GM21619 (cell line): Measurements from ENCODE around the gene LMF1.

Experiments
- ATAC-seq: cut with Tn5 transposase; IDR thresholded peaks from one replicate; pipeline ENCODE4 v1.9.1; 2021; ENCODE audit not compliant: unreplicated experiment

LMF1 gene

DNA sequence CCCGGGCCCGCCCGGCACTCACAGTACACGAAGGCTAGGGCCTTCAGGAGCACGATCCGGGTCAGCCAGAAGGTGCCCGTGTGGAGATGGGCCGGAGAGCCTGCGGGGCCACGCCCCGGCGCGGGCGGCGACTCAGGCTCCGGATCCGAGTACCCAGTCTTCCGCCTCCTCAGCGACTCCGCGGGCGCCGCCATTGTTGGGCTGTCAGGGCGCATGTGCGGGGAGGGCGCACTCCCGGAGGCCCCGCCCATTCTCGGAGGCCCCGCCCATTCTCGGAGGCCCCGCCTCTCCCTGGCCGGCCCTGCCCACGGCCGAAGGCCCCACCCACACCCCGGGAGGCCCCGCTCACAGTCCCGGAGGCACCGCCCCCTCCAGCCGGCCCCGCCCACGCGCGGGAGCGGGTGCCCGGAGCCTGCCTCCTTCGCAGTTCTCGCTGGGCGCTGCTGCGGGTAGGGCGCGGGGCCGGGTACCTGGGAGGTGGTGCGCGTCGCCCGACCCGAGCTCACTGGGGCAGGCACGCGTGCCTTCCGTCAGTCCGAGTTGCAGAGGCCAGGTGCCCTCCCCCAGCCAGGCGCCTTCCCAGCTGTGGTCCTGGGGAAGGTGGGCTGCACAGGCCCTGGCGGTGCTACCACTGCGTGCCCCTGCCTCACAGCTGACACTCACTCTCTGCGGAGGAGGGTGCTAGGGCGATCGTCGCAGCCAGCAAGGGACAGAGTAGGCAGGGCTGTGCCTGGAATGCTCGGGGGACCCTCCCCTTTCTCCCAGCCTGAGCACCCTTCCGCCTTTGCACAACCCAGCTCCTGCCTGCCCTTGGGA, at the start of gene LMF1:
LMF1 (minus strand) TSS at position 219 of the 816 bp plus-strand sequence; CDS start at position 215, 4 bp downstream.
- peak; percentile 69 for ATAC-seq

DNA sequence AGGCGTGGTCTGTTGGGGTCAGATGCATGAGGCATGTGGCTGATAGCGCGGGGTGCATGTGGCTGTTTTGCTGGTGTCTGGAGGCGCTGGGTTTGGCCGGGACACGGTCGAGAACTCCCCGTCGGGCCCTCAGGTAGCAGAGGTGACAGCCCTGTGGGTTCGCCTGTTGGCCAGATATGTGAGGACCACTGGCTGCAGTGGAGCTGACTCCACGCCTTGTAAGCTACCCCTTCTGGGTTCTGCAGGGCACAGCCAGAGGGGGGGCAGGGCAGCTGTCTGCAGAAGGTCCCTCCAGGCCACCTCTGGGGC, 49.3 kb upstream of the LMF1 start:
- no peak for ATAC-seq

GRCh38 chr16:1019231-1020090, 48.7 kb upstream of the LMF1 start:
- no peak for ATAC-seq

DNA sequence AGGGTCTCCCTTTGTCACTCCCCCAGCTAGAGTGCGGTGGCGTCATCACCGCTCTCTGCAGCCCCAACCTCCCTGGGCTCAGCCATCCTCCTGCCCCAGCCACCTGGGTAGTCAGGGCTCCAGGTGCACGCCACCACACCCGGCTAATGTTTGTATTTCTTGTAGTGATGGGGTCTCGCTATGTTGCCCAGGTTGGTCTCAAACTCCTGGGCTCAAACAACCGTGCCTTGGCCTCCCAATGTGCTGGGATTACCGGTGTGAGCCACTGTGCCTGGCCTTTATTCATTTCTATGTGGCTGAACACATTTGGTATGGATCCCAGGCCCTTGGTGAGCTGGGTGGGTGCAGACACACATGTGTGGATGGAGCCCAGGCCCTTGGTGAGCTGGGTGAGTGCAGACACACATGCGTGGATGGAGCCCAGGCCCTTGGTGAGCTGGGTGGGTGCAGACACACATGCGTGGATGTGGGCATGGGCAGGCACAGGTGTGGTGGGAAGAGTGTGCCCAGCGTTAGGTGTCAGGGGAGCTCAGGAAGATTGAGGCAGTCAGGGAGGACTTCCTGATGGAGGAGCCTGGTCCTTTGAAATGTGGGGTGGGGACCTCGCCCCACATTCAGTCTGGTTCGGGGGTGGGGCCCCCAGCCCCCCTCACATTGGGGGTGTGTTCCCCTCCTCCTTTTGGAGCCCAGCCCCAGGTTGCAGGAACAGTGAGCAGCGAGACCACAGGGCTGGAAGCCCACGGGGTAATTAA, 47.8 kb upstream of the LMF1 start:
- ATAC-seq, result no peak

DNA sequence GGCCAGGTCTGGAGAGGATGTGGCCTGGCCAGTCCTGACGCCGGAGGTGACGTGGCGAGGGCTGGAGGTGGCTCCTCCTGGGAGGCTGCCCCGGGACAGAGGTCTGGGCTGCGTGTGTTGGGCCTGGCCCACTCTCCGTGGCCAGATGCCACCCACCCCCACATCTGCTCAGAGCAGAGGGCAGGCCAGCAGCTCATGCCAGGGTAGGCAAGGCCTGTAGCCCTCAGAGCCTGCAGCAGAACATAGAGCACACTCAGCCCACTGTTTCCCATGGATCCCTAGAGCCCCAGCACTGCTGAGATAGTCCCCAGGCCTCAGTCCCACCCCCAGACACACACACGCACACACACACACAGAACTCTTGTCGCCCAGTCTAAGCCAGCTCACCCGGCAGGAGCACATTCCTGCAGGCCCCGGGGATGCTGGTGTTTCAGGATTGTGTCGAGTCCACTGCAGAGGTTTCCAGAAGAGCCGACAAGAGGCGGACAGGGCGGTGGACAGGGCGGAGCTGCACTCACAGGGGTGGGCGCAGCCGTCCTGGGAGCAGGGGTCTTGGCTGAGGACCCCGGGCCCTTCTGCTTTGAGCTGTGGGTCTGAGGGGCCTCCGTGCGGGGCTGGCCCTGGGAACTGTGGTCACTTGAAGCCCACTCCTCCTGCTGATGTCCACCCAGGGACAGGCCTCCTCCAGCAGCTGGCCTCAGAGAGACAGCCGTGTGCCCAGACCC, 44.1 kb upstream of the LMF1 start:
- ATAC-seq, result no peak

DNA sequence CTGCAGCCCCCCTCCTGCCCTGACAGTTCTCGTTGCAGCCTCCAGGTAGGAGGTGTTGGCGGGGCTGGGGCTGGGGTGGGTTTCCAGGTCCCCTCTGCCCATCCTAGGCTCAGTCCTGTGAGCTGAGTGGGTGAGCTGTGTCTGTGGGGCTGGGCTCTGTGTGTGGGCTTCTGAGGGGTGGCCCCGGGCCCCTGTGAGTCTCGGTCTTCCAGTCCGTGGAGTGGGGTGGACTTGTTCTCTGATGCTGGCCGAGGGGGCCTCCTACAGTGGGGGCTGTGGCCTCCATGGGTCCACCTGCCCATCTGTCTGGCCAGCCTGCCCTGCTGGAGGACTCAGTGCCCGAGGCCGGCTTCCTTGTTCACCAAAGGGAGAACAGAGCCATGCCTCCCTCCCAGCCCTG, 43.4 kb upstream of the LMF1 start:
- ATAC-seq, result no peak

- ATAC-seq, result no peak
Measured at GRCh38 chr16:1013593-1013900, 42.8 kb upstream of the LMF1 start.

- no peak for ATAC-seq
Measured at GRCh38 chr16:1012722-1013592, 42.2 kb upstream of the LMF1 start.

GRCh38 chr16:1012135-1012534, 41.4 kb upstream of the LMF1 start:
- no peak for ATAC-seq

DNA sequence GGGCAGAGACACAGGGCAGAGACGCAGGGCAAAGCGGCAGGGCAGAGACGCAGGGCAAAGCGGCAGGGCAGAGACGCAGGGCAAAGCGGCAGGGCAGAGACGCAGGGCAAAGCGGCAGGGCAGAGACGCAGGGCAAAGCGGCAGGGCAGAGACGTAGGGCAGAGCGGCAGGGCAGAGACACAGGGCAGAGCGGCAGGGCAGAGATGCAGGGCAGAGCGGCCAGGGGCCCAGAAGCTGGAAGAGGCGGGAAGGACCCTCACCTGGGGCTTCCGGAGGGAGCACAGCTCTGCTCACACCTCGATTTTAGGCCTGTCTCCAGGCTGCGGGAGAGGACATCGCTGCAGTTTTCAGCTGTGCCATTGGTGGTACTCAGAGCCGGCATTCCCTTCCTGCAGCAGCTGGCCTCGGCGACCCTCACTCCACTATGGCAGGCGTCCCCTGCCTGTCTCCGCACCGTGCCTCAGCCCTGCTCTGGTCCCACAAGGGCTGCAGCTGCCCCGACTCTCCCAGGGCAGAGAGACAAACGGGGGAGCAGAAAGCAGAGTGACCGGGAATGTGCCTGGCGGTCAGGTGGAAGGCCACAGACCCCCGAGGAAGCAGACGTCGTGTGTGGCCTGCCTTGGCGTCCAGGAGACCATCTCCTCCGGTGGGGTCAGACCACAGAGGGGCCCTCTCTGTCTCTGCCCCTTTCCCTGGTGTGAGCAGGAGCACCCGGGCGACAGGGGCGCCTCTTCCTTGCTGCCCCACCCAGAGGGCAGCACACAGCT, 40.7 kb upstream of the LMF1 start:
- ATAC-seq, result no peak

DNA sequence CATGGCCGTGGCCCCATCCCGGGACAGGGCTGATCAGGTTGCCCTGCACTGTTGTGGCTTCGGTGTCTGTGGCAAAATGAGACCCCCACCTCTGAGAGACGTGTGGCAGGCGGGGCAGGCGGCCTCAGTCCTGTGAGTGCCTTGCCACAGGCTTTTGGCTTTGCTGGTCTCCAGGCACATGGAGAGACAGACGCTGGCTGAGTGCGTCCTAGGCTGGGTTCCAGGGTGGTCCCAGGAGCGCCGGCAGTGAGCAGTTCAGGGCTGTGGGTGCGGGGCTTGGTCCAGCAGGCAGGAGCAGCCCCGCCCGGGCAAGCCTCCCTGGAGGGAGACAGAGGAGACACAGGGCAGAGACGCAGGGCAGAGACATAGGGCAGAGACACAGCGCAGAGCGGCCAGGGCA, 40.0 kb upstream of the LMF1 start:
- no peak for ATAC-seq

GRCh38 chr16:1010251-1010650, 39.5 kb upstream of the LMF1 start:
- ATAC-seq, result no peak

DNA sequence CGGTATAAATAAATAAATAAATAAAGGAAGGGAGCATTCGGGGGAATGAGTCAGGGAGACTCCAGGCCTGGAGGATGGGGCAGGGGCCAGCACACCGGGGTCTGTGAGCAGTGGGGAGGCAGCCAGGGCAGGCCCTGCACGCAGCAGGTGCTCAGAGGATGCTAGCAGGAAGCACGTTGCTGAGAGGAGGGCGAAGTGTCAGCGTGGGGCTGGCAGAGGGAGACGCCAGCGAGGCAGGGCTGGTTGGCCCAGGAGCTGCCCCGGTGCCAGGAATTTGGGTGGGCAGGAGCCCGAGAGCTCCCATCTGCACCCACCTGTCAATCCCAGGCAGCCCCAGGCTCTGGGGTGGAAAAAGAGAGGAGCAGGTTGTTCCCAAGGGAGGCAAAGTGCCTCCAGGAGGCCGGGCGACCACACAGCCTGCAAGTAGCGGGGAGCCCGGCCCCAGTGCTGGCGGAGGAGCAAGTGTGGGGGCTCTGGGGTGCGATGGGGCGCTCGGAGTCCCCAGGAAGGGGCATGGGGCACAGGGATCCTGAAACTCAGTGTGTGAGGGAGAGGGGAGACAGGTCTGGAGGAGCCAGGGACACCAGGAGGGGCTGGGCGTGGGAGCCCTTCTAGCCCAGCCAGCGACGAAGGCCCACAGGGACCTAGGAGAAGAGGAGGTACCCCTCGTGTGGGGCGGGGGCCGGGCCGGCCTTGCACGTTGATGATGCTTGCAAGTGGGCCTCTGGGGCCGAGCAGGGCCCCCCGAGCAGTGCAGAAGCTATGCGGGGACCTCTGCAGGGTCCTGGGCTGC, 38.8 kb upstream of the LMF1 start:
- no peak for ATAC-seq

DNA sequence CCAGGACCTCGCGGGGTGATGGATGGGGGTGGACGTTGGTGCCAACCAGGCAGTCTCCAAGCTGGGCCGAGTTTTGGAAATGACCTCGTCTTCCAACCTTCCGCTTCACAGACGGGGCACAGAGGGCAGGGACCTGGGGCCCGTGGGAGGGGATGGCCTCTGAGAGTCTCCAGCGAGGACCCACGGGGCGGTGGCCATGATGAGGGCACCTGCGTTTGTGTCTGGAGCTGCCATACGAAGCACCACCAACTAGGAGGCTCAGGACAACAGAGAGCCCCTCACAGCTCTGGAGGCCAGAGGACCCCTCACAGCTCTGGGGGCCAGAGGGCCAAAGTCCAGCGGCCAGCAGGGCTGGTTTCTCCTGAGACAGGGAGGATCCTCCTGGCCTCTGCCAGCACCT, 37.3 kb upstream of the LMF1 start:
- ATAC-seq, result no peak

DNA sequence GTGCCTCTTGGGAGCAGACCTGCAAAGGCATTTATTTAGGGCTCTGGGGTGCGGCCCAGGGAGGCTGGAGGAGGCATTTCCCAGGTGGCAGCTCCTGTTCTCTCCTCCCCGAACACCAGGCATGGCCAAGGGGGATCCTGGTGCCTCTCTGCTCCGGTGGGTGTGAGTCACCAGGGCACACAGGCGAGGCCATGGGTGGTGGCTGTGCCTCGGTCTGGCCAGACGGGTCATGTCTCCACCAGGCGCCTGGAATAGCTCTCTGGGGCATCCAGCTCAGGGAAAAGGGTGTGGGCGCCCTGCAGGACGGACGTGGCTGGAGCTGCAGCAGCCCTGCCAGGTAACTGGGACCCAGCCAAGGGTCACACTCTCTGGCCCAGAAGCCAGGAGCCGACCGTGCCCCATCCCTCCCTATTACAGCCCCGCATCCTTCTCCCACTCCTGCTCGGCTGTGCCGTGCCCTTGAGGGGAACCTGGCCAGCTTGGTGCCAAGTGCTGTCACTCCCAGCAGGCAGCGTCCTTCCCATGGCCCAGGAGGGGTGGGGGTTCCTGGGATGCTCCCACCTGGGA, 36.6 kb upstream of the LMF1 start:
- ATAC-seq, result no peak

DNA sequence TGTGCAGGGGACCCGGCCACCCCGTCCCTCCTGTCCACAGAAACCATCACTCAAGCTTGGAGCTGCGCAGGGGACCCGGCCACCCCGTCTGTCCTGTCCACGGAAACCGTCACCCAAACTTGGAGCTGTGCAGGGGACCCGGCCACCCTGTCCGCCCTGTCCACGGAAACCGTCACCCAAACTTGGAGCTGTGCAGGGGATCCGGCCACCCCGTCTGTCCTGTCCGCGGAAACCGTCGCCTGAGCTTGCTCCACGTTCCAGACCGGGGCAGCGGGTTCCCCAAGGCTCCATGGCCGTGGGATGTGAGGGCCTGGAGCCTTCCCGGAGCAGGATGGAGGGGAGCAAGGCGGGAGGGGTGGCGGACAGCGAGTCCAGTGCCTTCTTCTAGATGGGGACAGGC, 36.0 kb upstream of the LMF1 start:
- ATAC-seq, result no peak

- ATAC-seq, result no peak
Measured at GRCh38 chr16:1005286-1005685, 34.5 kb upstream of the LMF1 start.
